ENCODE data around the gene MGAT4B.
"Not testable (repeated sequence)": the region's sequence is repeated elsewhere in the genome, so short reads cannot be mapped to it uniquely, and the experiment has no call there.

MGAT4B gene

DNA sequence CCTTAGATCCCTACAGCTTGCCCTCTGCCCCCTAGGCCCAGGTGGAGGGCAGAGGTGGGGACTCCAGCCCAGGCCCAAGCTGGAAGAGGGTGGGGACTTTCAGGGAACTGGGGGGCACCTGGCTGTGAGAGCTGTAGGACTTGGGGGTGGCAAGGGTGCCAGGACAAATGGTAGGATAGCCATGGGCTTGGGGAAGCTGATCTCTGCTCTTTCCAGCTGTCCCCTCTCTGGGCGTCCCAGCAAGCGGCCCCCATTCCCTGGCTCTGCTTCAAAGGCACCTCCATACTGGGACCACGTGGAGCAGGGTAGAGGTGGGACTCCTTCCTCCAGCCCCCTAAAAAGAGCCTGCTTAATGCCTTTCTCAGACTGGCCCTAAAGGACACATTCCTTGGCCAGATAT is 12.5 kb downstream of the MGAT4B start:
- no peak for DNase-seq

DNA sequence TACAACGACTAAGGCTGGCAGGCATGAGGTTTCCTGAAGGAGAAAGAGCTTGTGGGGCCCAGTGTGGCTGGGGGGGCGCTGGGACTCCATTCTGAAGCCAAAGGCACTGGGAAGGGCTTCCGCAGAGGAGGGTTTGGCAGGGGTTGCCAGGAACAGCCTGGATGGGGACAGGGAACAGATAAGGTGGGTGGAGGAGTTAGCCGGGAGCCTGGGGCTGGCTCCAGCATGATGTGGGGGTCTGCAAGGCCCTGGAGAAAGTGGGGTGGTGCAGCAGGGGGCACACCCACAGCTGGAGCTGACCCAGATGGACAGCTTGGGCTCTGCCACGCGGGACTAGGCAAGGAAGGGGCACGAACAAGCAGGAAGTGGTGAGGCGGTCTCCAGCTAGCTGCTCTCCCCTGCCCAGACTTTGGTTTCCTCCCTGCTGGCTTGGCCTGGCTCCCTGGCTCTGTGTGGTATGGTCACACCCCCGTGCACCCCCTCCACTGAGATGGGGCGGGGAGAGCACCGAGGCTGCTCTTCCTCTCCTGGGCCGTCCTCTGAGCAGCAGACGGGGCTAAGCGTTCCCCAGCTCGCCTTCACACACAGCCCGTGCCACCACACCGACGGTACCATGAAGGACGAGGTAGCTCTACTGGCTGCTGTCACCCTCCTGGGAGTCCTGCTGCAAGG is 13.1 kb downstream of the MGAT4B start, which contains the start of gene LTC4S:
Gene LTC4S, plus strand, starts transcription at position 519 of the 672 bp plus-strand sequence. Its CDS starts 95 bp downstream, at position 614.
- DNase-seq, result no peak

GRCh38 chr5:179792612-179793467 is 13.8 kb downstream of the MGAT4B start:
- DNase-seq, result no peak

- no peak for DNase-seq
These were observed 14.6 kb downstream of the MGAT4B start for GRCh38 chr5:179791881-179792611.

GRCh38 chr5:179789278-179789677 is 17.4 kb downstream of the MGAT4B start:
- not testable (repeated sequence) for DNase-seq

GRCh38 chr5:179788193-179788854 is 18.3 kb downstream of the MGAT4B start:
- DNase-seq, result no peak

GRCh38 chr5:179786861-179787260 is 19.8 kb downstream of the MGAT4B start:
- DNase-seq, result no peak

DNA sequence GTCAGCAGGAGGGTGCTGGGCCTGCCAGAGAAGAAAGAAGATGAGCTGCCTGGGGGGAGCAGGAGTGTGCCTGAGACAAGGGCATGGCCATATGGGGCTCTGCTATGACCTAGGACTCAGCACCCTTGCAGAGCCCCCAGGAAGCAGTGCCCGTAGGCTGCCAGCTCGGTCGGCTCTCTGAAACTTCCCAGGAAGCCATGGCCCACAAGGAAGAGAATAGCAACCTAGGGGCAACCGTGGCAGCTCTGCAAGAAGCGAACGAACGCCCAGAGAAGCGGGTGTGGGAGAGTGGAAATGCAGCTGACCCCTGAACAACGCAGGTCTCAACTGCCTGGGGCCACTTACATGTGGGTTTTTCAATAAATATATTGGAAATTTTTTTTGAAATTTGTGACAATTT is 23.5 kb downstream of the MGAT4B start:
- no peak for DNase-seq

DNA sequence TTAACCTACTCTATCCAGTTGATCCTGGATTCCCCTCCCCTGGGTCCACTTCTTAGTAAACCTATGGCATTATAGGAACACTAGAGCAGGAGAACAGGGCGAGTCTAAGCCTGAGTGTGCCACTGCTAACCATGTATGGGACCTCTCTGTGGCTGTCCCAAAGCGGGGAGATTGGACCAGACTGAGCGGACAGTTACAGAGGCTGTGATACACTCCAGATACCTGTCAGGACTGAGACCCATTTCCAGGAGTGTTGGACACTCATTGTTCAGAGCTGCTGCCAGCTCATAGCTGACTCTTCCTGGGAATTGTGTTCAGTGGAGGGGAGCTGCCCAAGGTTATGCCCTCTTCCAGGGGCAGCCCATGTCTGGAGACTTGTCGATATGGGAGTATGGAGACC is 24.8 kb downstream of the MGAT4B start:
- DNase-seq, result no peak

- DNase-seq, result no peak
These were observed 26.3 kb downstream of the MGAT4B start for GRCh38 chr5:179780362-179780761.

GRCh38 chr5:179779826-179780225 is 26.8 kb downstream of the MGAT4B start:
- DNase-seq, result no peak

GRCh38 chr5:179778591-179778990 is 28.1 kb downstream of the MGAT4B start:
- DNase-seq, result no peak

DNA sequence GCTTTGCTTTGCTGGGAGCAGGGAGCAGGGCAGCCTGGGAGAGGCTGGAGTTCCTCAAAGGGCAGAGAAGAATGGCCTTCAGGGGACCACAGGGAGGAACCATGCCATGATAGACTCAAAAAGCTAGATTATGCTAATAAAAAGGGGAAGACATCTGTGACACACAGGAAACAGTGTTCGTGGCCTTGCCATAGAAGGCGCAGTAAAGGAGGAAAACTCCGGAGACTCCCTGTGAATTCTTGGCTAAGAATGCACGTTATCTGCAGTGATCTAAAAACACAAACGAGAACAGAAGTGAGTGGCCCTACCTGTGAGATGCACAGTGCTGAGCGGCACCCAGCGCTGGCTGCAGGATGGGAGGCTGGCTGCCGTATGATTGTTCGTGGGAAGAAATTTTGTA is 28.8 kb downstream of the MGAT4B start:
- DNase-seq, result no peak

DNA sequence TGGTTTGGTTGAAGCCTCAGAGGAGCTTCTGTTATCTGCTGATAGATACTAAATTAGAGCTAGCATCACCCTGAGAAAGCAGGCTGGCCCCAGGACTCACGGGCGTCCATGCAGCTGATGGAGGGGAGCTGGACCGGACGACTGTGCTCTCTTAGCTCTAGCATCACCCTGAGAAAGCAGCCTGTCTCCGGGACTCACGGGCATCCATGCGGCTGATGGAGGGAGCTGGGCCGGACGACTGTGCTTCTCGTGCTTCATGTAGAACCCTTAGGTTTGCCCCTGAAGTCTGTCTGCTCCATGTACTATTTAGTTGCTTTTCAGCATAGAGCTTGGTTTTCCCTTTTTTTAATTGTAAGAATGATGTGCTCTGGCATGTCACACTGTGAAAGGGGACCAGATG is 29.2 kb downstream of the MGAT4B start:
- DNase-seq, result no peak

DNA sequence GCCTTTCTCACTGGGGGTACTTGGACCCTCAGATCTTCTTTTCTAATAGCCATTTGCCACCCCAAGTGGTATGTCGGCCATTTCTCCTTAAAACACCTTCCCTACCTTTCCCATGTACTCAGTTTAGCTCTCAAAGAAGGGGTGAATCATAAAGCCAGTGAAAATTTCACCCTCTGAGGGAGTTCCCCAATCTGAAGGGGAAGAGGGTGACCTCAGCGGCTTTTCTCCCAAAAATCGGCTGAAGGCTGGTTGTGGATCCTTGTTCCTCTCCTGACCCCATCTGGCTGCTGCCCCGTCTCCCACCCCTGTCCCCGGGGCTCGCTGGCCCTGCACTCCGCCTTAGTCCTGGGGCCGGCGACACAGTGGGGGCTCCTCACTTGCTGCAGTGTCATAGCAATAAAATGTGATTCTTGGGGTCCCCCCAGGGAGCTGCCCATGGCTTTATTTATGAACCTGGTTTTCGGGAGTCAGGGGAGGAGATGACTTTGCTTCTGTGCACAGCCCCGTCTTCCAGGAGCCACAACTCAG is 30.2 kb downstream of the MGAT4B start:
- no peak for DNase-seq

DNA sequence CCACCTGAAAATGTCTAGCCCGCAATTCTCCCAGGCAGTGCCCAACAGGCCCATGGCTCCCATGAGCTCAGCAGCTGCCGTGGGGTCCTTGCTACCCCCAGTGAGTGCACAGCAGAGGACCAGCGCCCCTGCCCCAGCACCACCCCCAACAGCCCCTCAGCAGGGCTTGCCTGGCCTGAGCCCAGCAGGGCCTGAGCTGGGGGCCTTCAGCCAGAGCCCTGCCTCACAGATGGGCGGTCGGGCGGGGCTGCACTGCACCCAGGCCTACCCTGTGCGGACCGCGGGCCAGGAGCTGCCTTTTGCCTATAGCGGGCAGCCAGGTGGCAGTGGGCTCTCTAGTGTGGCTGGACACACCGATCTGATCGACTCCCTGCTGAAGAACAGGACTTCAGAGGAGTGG is 32.2 kb downstream of the MGAT4B start:
- DNase-seq, result no peak

- no peak for DNase-seq
These were observed 33.0 kb downstream of the MGAT4B start for GRCh38 chr5:179773686-179774040.

GRCh38 chr5:179772351-179772750 is 34.3 kb downstream of the MGAT4B start:
- no peak for DNase-seq

GRCh38 chr5:179771311-179771895 is 35.3 kb downstream of the MGAT4B start:
- DNase-seq, result no peak

GRCh38 chr5:179769796-179770195 is 36.9 kb downstream of the MGAT4B start:
- DNase-seq, result no peak

DNA sequence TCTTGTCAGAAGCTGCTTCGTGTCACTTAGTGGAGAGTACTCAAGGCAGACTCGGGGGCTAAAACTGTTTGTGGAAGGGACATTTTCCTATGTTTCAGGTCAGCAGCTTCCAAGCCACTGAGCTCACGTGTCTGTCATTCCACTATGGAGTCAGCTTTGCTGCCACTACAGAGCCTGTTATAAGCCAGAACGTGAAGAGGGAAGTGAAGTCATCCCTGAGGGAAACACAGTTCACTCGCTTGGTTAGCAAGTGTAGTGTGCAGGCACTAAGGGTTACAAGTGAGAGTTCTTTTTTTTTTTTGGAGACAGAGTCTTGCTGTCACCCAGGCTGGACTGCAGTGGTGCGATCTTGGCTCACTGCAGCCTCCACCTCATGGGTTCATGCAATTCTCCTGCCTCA is 37.4 kb downstream of the MGAT4B start:
- DNase-seq, result no peak

DNA sequence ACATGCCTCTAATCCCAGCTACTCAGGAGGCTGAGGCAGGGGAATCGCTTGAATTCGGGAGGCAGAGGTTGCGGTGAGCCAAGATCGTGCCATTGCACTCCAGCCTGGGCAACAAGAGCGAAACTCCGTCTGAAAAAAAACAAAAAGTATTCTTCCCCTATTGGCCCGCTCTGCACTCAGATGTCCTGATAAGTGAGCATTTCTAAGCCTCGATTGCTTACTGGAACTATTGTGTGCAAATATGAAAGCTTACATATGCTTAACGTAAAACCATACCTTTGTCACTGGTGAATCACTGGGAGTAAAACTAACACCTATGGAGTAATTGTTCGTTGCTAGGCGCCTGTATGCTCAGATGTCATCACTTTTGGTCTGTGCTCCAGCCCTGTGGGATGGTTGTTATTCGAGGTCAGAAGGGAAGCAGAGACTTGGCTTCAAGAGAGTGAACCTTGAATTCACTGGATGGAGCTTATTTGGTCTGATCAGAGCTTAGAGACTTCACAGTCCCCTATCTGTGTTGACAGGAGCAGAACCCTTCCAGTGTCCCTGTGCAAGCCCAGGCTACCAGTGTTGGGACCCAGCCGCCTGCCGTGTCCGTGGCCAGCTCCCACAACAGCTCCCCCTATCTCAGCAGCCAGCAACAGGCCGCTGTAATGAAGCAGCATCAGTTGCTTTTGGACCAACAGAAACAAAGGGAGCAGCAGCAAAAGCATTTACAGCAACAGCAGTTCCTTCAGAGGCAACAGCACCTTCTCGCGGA is 38.2 kb downstream of the MGAT4B start:
- no peak for DNase-seq

Data from GOT3 (cell line).